HFF-Myc (cell line): ENCODE measurements around the gene GATC.
A peak's percentile ranks its signal among the peaks of the same experiment; 100 is the strongest.
"Not testable (repeated sequence)": the region's sequence is repeated elsewhere in the genome, so short reads cannot be mapped to it uniquely, and the experiment has no call there.

ENCODE experiments used
- DNase-seq: peaks from one replicate; pipeline ENCODE4 v3.0.0-alpha.2; 2011; ENCODE audit warnings: low read depth; ENCODE audit errors: extremely low read depth
- H3K4me3 ChIP-seq: replicated peaks from 2 replicates; pipeline ENCODE4 v1.5.1; 2011; ENCODE audit warnings: low read depth, mild to moderate bottlenecking, control low read depth, low read length
- TF ChIP-seq, protein P1 (sequence below): IDR thresholded peaks from 2 replicates; pipeline ENCODE4 v1.5.1; 2012; ENCODE audit warnings: mild to moderate bottlenecking, low read depth, low read length, control low read depth; ENCODE audit errors: missing control alignments

Gene GATC

DNA sequence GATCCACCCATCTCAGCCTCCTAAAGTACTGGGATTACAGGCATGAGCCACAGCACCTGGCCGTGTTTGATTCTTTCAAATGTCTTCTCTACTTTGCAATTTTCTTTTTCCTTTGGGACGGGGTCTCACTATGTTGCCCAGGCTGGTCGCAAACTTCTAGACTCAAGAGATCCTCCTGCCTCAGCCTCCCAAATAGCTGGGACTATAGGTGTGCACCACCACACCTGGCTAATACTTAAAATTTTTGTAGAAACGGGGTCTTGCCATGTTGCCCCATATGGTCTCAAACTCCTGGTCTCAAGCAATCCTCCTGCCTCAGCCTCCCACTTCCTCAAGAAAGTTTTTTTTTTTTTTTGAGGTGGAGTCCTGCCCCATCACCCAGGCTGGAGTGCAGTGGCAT is 1.7 kb downstream of the GATC start:
- no peak for DNase-seq
- TF ChIP-seq, protein P1, sequence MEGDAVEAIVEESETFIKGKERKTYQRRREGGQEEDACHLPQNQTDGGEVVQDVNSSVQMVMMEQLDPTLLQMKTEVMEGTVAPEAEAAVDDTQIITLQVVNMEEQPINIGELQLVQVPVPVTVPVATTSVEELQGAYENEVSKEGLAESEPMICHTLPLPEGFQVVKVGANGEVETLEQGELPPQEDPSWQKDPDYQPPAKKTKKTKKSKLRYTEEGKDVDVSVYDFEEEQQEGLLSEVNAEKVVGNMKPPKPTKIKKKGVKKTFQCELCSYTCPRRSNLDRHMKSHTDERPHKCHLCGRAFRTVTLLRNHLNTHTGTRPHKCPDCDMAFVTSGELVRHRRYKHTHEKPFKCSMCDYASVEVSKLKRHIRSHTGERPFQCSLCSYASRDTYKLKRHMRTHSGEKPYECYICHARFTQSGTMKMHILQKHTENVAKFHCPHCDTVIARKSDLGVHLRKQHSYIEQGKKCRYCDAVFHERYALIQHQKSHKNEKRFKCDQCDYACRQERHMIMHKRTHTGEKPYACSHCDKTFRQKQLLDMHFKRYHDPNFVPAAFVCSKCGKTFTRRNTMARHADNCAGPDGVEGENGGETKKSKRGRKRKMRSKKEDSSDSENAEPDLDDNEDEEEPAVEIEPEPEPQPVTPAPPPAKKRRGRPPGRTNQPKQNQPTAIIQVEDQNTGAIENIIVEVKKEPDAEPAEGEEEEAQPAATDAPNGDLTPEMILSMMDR, result no peak
- H3K4me3 ChIP-seq, result peak overlapping the region; percentile 86

DNA sequence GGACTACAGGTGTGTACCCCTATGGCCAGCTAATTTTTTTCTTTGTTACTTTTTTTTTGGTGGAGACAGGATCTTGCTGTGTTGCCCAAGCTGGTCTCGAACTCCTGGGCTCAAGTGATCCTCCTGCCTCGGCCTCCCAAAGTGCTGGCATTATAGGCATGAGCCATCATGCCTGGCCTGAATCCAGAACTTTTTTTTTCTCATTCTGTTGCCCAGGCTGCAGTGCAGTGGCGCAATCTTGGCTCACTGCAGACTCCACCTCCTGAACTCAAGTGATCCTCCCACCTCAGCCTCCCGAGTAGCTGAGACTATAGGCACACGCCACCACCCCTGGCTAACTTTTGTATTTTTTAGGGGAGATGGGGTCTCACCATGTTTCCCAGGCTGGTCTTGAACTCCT is 6.3 kb downstream of the GATC start:
- DNase-seq, H3K4me3 ChIP-seq: not testable (repeated sequence)

DNA sequence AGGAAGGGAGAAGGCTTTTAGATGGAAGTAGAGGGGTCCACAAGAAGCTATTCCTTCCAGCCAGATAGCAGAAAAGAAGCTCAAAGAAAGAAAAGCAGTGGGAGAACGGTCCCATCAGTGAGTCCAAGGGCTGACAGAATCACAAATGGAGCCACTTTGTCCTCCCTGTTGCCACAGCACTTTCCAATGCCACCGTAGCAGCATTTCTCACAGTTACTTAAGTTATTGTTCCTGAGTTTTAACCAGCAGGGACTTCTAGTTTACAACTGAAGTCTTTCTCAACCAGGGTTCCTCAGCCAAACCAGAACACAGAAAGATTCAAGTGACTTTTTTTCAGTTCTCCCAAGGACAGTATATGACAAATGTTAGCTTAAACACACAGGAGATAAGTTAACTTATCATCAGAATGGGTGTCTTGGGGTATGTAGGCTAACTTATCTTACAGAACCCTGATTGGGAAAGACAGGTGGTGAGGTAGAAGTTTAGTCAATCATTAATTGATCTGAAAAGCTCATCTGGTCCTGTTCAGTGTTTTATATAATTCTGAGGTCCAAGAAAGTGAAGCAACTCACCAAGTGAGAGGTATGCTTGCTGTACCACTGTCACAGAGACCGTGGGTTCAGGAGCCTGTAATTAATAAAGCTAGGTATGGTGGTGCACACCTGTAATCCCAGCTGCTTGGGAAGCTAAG is 7.0 kb downstream of the GATC start:
- TF ChIP-seq, protein P1, result no peak
- no peak overlapping the region for H3K4me3 ChIP-seq
- DNase-seq, result no peak

DNA sequence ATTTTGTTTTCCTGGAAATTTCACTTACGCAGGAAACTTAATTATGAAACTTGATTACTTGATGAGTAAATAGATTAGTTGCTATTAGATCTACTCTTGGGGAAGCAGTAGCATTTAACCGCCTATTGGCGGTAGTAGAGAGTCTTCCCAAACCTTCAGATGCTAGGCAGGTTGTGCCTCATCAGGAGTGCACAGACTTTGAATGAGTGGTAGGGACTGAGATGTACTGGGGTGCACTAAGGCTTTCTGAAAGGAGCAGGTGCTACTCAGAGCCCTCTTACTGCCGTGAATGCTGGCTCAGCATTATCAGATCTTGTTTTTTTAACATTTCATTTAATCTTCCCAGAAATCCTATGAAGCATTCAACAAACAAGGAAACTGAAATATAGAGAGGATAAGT is 7.7 kb downstream of the GATC start:
- TF ChIP-seq, protein P1, result peak; percentile 57
- DNase-seq, result no peak

DNA sequence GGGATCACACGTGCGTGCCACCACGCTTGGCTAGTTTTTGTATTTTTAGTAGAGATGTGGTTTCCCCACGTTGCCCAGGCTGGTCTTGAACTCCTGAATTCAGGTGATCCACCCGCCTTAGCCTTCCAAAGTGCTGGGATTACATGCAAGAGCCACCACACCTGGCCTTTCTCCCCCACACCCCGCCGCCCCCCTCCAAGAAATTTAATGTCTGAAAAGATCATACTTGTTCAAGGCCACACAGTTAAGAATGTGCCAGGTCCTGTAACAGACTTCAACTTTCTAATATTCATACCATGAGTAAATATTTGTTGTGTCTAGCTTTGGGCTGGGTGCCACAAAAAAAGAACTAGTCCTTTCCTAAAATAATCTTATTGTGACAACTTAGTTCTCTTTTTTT is 9.1 kb downstream of the GATC start:
- DNase-seq, result no peak
- TF ChIP-seq, protein P1, result no peak
- H3K4me3 ChIP-seq, result no peak overlapping the region

More for the DNA sequence above, 7.7 kb downstream of the GATC start:
- no peak overlapping the region for H3K4me3 ChIP-seq

DNA sequence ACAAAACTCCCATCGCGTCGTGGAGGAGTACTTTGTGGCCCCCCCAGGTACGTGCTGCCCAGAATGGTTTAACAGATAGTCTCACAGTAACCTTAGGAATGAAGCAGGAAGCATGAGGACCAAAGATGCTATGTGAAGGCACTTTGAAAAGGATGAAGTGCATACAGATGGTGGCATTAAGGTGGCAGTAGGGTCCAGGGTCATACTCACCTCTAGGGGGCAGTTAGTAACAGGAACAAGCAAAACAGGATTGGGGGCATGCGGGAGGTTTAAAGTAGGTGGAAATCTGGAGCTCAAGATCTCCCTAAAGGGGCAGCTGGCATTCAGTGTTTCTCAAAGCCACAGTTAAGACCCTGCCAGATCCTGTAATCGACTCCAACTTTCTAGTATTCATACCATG is 10.9 kb downstream of the GATC start:
- no peak for DNase-seq
- H3K4me3 ChIP-seq, result no peak overlapping the region
- TF ChIP-seq, protein P1, result peak; percentile 54

DNA sequence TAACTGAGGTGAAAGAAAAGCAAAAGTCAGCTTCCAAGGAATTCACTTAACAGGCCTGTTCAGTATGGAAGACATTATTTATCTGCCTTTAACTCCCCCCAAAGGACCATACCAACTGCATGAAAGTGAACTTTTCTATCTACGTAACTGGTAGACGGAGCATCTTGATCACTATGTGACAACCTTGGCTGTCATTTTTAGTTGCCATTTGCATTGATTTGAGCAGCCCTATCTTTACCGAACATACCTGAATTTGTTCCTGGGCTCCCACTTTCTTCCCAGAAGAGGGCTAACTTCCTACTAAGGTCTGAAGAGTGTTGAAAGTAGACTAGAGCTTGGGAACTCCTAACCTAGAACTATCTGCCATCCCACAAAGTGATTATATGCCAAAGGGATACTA is 13.9 kb downstream of the GATC start:
- H3K4me3 ChIP-seq, result no peak overlapping the region
- no peak for DNase-seq
- TF ChIP-seq, protein P1, result no peak
